ENCODE measurements around the gene HHAT. TPM values are rescaled to one million over a fixed set of nuclear protein-coding genes. Genes with fewer than 3 reads are reported as not detected.
A peak's percentile ranks its signal among the peaks of the same experiment; 100 is the strongest.

The HHAT gene
- total RNA-seq, 1 experiment from 2014 or later, result 1.0 TPM

DNA sequence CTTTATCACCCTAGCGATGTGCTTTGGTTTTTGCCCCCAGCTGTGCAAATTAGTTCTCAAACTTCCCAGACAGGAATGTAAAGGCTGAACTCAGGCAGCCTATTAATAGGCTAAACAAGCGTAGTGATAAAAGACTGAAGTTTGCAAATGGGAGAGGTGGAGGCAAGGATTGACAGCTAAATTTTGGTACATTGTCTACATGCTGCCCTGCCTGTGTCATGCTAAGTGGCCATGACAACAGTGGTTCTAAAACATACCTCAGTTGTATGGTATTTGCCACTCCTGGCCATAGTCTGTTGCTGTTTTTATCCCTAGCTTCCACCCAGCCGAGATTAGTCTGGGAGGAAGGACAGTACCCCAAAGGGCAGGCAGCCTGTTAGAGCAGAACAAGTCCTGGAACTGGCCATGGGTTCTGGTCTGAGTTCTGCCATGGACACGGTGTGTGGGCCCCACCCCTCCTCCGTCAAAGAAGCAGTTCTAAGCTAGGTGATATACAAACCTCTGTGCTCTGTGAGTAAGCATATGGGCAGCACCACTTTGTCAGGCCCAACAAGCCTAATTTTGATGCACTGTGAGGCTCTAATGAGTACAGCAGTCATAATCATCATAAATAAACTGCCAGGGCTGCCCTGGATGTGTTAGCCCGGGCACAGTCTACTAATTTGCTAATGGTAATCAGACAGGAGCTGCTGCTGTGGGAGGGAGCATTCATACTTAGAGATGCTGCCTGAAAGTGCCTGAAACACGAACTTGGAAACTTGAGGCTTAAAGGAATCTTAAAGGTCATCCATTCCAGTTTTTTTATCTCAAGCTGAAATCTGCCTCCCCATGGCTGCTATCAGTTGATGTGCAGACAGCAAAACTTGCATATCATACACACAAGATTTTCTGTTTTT is 177.1 kb downstream of the HHAT start:
- no peak overlapping the region for H3K4me3 ChIP-seq (ENCODE audit: insufficient read depth, low read depth, low read length)
- H3K36me3 ChIP-seq (replicated peaks; ENCODE audit: control insufficient read depth, insufficient read depth, low read length), result no peaks in the 10 kb centered on the region
- DNase-seq, result no peak
- H3K27me3 ChIP-seq (ENCODE audit: control insufficient read depth, insufficient read depth, low read length), result no peaks in the 10 kb centered on the region

DNA sequence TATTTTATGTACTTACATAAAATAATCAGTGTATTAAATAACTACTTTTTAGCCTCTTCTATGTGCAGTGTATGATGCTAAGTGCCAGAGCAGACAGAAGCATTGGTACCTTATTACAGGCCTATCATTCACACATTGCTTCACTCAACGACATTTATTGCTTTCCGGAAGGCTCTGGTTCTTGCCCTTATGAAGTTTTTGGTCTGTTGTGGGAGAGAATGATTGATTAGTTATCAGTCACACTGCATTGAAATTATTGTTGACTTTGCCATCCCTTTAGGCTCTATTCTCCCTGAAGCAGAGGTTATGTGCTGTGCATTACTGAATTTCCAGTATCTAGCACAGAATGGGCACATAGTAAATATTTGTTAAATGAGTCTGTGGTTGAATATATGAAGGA is 178.0 kb downstream of the HHAT start:
- H3K27me3 ChIP-seq (ENCODE audit: control insufficient read depth, insufficient read depth, low read length), result no peaks in the 10 kb centered on the region
- H3K36me3 ChIP-seq (replicated peaks; ENCODE audit: control insufficient read depth, insufficient read depth, low read length), result no peaks in the 10 kb centered on the region
- no peak for DNase-seq
- no peak overlapping the region for H3K4me3 ChIP-seq (ENCODE audit: insufficient read depth, low read depth, low read length)

DNA sequence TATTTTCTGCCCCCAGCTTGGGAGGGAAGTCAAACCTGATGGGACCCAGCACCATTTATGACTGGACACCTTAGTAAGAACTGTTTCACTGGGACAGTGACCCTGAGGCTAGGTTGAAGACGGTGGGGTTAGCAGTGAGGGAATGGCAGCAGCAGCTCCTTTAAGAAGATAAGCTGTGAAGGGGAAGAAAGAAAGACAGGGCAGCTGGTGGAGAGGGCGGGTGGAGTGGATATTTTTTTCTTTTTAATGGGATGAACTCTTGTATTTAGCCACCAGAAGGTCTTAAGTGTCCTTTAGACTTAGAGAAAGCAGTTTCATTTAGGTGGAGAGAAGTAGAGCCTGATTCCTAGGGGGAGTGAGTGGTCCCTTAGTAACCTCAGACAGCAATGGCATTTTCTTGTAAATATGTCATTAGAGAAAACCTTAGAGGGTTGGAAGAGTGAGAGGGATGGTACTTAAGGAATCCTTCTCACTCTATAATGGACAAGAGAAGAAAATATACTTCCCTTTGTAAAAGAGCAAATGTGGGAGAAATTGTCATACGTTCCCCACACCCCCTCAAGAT is 187.5 kb downstream of the HHAT start:
- no peak overlapping the region for H3K4me3 ChIP-seq (ENCODE audit: insufficient read depth, low read depth, low read length)
- H3K27me3 ChIP-seq (ENCODE audit: control insufficient read depth, insufficient read depth, low read length), result no peaks in the 10 kb centered on the region
- DNase-seq, result no peak

DNA sequence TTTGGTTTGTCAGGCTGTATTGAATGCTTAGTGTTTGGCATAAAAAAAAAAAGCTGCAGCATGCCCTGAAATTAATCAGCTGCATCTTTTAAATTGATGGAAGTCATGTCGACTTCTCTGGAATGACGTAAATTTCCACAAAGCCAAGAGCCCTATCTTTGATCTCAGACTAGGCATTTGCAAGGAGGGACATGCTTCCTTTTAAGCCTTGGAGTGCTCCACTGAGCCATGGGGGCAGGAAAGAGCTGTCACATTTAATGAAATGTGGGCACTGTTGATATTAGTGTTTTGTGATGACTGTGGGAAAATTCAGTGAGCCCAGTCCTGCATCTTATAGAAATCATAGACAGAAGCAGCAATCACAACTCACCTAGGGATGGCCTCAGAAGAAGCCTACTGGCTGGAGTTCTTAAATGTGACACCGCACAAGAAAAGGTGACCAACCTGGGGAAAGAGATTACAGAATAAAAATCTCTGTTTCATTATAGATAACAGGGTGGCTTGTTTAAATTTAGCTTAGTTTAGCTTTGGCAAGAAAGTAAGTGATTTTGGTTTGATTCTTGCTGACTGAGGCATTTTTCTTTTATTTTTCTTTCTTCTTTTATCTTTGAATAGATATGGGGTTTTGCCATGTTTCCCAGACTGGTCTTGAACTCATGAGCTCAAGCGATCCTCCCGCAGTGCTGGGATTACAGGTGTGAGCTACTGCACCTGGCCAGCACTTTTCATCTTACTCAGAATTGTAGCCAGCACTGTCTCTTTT is 188.2 kb downstream of the HHAT start:
- no peak for DNase-seq
- Histone ChIP-seq H3K27me3 (ENCODE audit: control insufficient read depth, insufficient read depth, low read length) (no peaks in the 10 kb centered on the region), H3K36me3 (replicated peaks; ENCODE audit: control insufficient read depth, insufficient read depth, low read length) (no peaks in the 10 kb centered on the region), H3K4me3 (ENCODE audit: insufficient read depth, low read depth, low read length) (no peak overlapping the region)

More for the DNA sequence above, 187.5 kb downstream of the HHAT start:
- no peaks in the 10 kb centered on the region for H3K36me3 ChIP-seq (replicated peaks; ENCODE audit: control insufficient read depth, insufficient read depth, low read length)

DNA sequence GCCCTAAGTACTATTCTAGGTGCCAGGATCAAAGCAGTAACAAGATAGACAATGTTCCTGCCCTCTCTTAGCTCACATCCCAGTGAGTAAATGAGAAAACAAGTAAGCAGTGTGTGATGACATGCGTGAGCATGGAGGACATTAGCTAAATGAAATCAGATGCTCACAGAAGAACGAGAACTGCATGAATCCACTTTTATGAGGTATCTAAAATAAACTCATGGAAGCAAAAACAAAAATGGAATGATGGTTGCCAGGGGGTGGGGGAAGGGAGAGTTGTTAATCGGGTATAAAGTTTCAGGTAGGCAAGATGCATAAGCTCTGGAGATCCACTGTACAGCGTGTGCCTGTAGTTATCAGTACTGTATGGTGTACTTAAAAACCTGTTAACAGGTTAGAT is 195.1 kb downstream of the HHAT start:
- H3K27me3 ChIP-seq (ENCODE audit: control insufficient read depth, insufficient read depth, low read length), result no peaks in the 10 kb centered on the region
- H3K36me3 ChIP-seq (replicated peaks; ENCODE audit: control insufficient read depth, insufficient read depth, low read length), result no peaks in the 10 kb centered on the region
- no peak for DNase-seq
- H3K4me3 ChIP-seq (ENCODE audit: insufficient read depth, low read depth, low read length), result no peak overlapping the region

DNA sequence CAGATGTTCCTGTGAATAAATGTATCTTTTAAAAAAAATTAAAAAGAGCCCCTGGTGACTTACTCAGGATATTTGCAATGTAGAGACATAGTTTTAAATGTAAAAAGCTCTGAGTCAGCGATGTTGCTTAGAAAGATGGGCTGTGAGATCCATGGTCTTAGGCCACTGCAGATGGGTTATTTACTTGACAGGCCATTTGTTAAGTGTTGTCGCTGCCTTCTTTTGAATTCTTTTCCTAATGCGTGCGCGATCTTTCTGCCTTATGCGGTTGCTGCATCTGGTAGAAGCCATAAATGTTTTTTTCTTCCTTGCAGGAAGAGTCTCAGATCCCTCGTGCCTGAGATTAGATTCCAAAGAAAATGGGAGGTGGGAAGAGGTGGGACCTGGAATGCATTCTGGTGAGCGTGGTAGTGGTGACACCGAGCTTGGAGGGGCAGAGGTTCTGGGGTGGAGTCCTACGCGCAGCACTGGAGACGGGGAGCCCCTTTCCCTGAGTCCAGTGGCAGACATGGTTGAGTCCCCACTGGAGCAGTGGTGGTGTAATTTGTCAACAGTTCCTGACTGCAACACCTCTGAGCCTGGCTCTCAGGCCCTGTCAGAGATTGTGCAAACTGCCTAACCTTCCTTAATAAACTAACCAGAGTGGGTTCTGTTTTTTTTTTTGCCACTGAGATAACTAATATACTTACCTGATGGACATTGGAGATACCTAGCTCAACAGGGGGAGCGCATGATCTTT is 197.2 kb downstream of the HHAT start:
- Histone ChIP-seq H3K36me3 (replicated peaks; ENCODE audit: control insufficient read depth, insufficient read depth, low read length) (no peaks in the 10 kb centered on the region), H3K4me3 (ENCODE audit: insufficient read depth, low read depth, low read length) (no peak overlapping the region)
- DNase-seq, result no peak

DNA sequence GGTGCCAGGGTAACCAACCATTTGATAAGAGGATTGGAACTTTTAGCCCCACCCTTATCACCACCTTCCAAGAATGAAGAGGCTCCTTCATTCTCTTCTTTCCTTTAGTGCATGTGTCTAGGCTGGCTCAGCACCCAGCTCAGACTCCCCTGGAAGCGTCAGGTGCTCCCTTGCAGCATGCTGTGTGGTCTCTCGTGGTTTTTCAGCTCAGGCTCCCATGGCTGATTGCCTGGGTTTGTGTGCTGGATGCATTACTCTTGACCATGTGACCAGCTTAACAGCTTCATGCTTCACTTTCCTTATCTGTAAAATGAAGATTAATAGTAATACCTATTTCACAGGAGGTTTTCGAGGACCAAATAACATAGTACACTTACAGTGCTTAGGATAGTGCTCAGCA is 198.4 kb downstream of the HHAT start:
- Histone ChIP-seq H3K4me3 (ENCODE audit: insufficient read depth, low read depth, low read length) (no peak overlapping the region), H3K27me3 (ENCODE audit: control insufficient read depth, insufficient read depth, low read length) (no peaks in the 10 kb centered on the region), H3K36me3 (replicated peaks; ENCODE audit: control insufficient read depth, insufficient read depth, low read length) (no peaks in the 10 kb centered on the region)
- DNase-seq, result no peak

More for the DNA sequence above, 197.2 kb downstream of the HHAT start:
- H3K27me3 ChIP-seq (ENCODE audit: control insufficient read depth, insufficient read depth, low read length), result no peaks in the 10 kb centered on the region

DNA sequence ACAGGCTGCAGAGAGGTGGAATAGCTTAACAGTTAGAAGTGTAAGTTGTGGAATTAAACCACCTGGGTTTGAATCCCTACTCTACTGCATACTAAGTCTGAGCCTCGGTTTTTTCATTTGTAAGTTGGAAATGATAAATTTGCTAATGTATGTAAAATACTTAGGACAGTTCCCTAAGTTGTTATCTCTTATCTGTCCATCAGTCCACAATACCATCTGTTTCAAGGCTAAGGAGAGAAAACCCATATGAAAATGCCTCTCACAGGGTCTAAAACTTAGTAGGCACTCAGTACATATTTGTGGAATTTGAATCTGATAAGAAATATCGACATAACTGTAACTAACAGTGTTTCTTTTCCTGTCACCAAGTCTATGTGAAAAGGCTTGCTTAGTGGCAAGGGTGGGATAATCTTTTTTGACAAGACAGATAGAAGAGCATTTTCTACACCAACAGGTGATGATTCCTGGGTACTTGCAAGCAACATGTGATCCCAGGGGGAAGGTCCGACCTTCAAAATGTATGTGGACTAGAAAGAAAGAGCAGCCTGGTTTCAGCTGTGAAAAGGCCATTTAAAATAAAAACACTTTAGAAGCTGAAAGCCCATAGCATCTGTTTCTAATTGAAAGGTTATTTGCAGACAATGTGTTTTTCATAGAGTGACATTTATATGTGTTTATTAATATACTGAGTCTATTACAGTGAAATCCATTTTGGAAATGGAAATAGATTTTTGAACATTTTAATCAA is 202.9 kb downstream of the HHAT start:
- Histone ChIP-seq H3K27me3 (ENCODE audit: control insufficient read depth, insufficient read depth, low read length) (no peaks in the 10 kb centered on the region), H3K4me3 (ENCODE audit: insufficient read depth, low read depth, low read length) (no peak overlapping the region), H3K36me3 (replicated peaks; ENCODE audit: control insufficient read depth, insufficient read depth, low read length) (no peaks in the 10 kb centered on the region)
- no peak for DNase-seq

DNA sequence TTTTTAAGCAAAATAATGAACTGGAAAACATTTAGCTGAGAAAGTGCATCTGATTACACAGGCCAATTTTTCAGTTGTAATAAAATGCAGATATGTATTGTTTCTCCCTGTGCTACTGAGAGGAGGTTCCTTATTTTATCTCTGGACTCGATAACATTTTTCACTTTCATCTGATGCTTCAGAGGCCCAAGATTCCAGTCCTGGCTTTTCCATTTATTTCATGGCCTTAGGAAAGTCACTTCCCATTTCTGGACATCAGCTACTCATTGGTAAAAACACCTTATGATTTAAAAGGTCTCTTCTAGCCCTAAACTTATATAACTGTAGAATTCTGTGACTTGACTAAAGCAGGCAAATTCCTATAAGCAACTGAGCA is 203.5 kb downstream of the HHAT start:
- Histone ChIP-seq H3K36me3 (replicated peaks; ENCODE audit: control insufficient read depth, insufficient read depth, low read length) (no peaks in the 10 kb centered on the region), H3K27me3 (ENCODE audit: control insufficient read depth, insufficient read depth, low read length) (no peaks in the 10 kb centered on the region), H3K4me3 (ENCODE audit: insufficient read depth, low read depth, low read length) (no peak overlapping the region)
- DNase-seq, result no peak

DNA sequence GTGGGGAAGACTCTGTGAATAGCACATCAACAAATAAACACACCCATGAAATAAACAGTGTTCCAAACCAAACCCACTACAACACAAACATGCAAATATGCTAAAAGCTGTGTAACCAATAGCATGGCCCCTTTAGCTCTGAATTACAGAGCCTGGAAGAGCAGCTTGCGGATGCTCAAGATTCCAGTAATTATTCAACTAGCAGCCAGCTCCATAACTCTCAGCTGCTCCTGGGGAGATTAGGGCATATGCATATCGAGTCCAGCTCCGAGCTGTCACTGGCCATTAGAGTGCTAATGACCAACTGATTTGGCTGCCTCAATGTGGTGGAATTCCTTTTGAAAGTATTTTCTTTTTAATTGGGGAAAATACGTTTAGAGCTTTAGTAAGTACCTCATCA is 207.1 kb downstream of the HHAT start:
- no peak for DNase-seq
- no peak overlapping the region for H3K4me3 ChIP-seq (ENCODE audit: insufficient read depth, low read depth, low read length)
- H3K36me3 ChIP-seq (replicated peaks; ENCODE audit: control insufficient read depth, insufficient read depth, low read length), result no peaks in the 10 kb centered on the region
- no peaks in the 10 kb centered on the region for H3K27me3 ChIP-seq (ENCODE audit: control insufficient read depth, insufficient read depth, low read length)

DNA sequence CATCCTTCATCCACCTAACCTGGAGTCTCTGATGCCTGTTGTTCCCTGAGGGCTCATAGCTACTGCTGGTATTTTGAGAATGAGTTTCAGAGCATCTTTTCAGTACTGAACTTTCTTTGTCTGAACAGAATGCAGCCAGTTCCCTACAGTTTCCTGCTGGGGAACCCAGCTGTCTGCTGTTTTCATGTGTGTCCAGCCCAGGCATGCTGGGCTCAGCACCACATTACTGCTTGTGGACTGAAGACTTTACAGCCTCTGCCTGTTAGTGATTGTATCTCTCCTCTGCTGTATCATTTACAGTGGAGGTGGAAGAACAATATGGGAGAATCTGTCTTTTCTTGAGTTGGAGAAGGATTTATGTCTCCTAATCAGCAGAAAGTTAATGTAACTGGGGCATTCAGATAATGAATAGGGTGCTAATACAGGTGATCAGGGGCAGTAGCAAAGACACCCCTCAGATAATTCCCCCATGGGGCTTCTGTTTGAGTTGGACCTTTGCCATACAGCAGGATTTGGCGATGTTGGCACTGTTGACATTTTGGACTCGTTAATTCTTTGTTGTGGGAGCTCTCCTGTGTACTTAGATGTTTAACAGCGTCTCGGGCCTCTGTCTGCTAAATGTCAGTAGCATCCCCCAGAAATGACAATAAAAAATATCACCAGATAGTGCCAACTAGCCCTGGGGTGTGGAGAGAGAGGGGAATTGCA is 207.7 kb downstream of the HHAT start:
- peak; percentile 13 for DNase-seq
- H3K4me3 ChIP-seq (ENCODE audit: insufficient read depth, low read depth, low read length), result no peak overlapping the region
- no peaks in the 10 kb centered on the region for H3K27me3 ChIP-seq (ENCODE audit: control insufficient read depth, insufficient read depth, low read length)
- H3K36me3 ChIP-seq (replicated peaks; ENCODE audit: control insufficient read depth, insufficient read depth, low read length), result no peaks in the 10 kb centered on the region

DNA sequence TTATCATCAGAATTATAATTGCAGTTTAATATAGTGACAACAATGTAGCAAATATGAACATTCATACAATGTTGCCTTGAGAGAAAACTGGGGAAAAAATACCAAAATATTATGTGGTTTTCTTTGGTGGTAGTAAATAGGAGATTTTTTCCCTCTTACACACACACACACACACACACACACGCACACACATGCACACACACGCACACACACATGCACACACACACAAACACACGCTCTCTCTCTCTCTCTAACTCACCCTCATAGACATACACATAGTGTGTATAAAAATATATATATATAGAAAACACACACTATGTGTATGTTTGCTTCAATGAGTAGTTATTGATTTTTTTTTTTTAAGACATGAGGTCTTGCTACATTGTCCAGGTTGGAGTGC is 211.6 kb downstream of the HHAT start:
- Histone ChIP-seq H3K4me3 (ENCODE audit: insufficient read depth, low read depth, low read length) (no peak overlapping the region), H3K27me3 (ENCODE audit: control insufficient read depth, insufficient read depth, low read length) (no peaks in the 10 kb centered on the region), H3K36me3 (replicated peaks; ENCODE audit: control insufficient read depth, insufficient read depth, low read length) (no peaks in the 10 kb centered on the region)
- DNase-seq, result no peak

DNA sequence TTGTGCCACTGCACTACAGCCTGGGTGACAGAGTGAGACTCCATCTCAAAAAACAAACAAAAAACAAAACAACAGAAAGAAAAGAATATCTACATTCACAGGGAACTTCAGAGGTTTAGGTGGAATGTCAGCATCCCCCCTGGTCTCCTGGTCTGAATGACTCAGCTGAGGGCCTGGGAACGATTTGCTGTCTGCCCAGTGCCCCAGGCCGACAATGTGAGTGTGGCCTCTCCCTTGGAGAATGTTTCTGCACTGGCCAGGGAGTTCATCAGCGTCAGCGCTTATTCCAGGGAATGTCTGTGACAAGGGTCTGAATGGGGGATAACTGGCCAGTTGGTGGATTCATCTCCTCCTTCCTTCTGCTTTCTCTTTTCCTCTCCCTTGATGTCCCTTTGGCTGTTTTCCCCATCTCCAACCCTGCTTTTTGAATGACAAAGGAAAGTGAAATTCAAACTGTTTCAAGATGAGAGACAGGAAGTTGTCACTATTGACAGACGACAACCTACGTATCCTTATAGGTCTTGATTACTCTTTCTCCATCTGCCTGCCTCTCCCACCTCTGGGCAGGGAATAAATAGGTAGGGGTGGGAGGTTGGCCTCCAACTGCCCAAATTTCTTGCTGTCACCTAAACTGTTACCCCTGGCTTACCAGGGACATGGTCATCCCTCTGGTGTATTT is 213.1 kb downstream of the HHAT start:
- no peak overlapping the region for H3K4me3 ChIP-seq (ENCODE audit: insufficient read depth, low read depth, low read length)

More for the DNA sequence above, 213.1 kb downstream of the HHAT start:
- DNase-seq, result no peak
- Histone ChIP-seq H3K36me3 (replicated peaks; ENCODE audit: control insufficient read depth, insufficient read depth, low read length) (no peaks in the 10 kb centered on the region), H3K27me3 (ENCODE audit: control insufficient read depth, insufficient read depth, low read length) (no peaks in the 10 kb centered on the region)

All from H7 (cell line).